Astrocyte (in vitro differentiated cells and primary cell): ENCODE measurements around the gene KLHL18. TPM values are rescaled to one million over a fixed set of nuclear protein-coding genes. Genes with fewer than 3 reads are reported as not detected.

Experiments used
- DNase-seq: peaks from one replicate; pipeline ENCODE4 v3.0.0-alpha.2; 2010; ENCODE audit warnings: low read depth
- FAIRE-seq: peaks from 2 replicates; lab custom pipeline; 2011; peaks lifted over from hg19 to GRCh38; lab: Jason Lieb, UNC
- H2AFZ ChIP-seq: 2 replicates; pipeline ENCODE4 v1.6.0; 2012; ENCODE audit warnings: low read depth, low read length, inconsistent platforms
- H3K27ac ChIP-seq: 2 replicates; pipeline ENCODE4 v1.5.1; 2011; ENCODE audit warnings: low read depth, low read length, inconsistent platforms
- H3K27me3 ChIP-seq: 2 replicates; pipeline ENCODE4 v1.6.0; 2011; ENCODE audit warnings: low read length, inconsistent platforms; ENCODE audit not compliant: insufficient read depth
- H3K36me3 ChIP-seq: 2 replicates; pipeline ENCODE4 v1.5.1; 2011; ENCODE audit warnings: low read length, inconsistent platforms; ENCODE audit not compliant: insufficient read depth
- H3K4me1 ChIP-seq: 2 replicates; pipeline ENCODE4 v1.5.1; 2011; ENCODE audit warnings: low read length, inconsistent platforms; ENCODE audit not compliant: insufficient read depth
- H3K4me2 ChIP-seq: 2 replicates; pipeline ENCODE4 v1.6.0; 2012; ENCODE audit warnings: low read length, inconsistent platforms
- H3K4me3 ChIP-seq: 2 replicates; pipeline ENCODE4 v1.5.1; 2011; ENCODE audit warnings: low read depth, mild to moderate bottlenecking, low read length, inconsistent platforms; ENCODE audit not compliant: insufficient read depth
- H3K79me2 ChIP-seq: 2 replicates; pipeline ENCODE4 v1.6.0; 2012; ENCODE audit warnings: mild to moderate bottlenecking, low read length, inconsistent platforms; ENCODE audit not compliant: insufficient read depth
- H3K9ac ChIP-seq: 2 replicates; pipeline ENCODE4 v1.6.0; 2012; ENCODE audit warnings: mild to moderate bottlenecking, low read length, inconsistent platforms
- H3K9me3 ChIP-seq: 2 replicates; pipeline ENCODE4 v1.5.1; 2012; ENCODE audit warnings: low read depth, mild to moderate bottlenecking, low read length, inconsistent platforms; ENCODE audit not compliant: insufficient read depth
- H4K20me1 ChIP-seq: 2 replicates; pipeline ENCODE4 v1.6.0; 2012; ENCODE audit warnings: low read length, inconsistent platforms; ENCODE audit not compliant: insufficient read depth
- H3K27ac Mint-ChIP-seq: one replicate; pipeline ENCODE4 v1.8.0; 2021; ENCODE audit warnings: mild to moderate bottlenecking, mixed read lengths; ENCODE audit not compliant: unreplicated experiment
- H3K27me3 Mint-ChIP-seq: one replicate; pipeline ENCODE4 v1.8.0; 2021; ENCODE audit warnings: low read depth, mixed read lengths; ENCODE audit not compliant: unreplicated experiment
- H3K36me3 Mint-ChIP-seq: one replicate; pipeline ENCODE4 v1.8.0; 2021; ENCODE audit warnings: low read depth, mixed read lengths; ENCODE audit not compliant: unreplicated experiment
- H3K4me1 Mint-ChIP-seq: one replicate; pipeline ENCODE4 v1.8.0; 2021; ENCODE audit warnings: low read depth, mixed read lengths; ENCODE audit not compliant: unreplicated experiment
- H3K4me3 Mint-ChIP-seq: one replicate; pipeline ENCODE4 v1.8.0; 2021; ENCODE audit warnings: mild to moderate bottlenecking, moderate library complexity, mixed read lengths; ENCODE audit not compliant: unreplicated experiment
- H3K9me3 Mint-ChIP-seq: one replicate; pipeline ENCODE4 v1.8.0; 2021; ENCODE audit warnings: mild to moderate bottlenecking, mixed read lengths; ENCODE audit not compliant: unreplicated experiment
- CTCF ChIP-seq: IDR thresholded peaks from 2 replicates; pipeline ENCODE4 v1.5.1; 2011; ENCODE audit warnings: low read depth, mild to moderate bottlenecking, inconsistent platforms, low read length, moderate library complexity; ENCODE audit not compliant: insufficient read depth
- EZH2 ChIP-seq: IDR thresholded peaks from 2 replicates; pipeline ENCODE4 v1.6.1; 2012; ENCODE audit warnings: mild to moderate bottlenecking, low read length, inconsistent platforms; ENCODE audit not compliant: insufficient read depth
- total RNA-seq: library from RNA; stranded (reverse); gene quantifications from 2 replicates; pipeline ENCODE4 v1.2.1, GENCODE V29; 2021

The KLHL18 gene
- total RNA-seq, 1 donor from 2014 or later, result 53.2 TPM

- no peak overlapping the region for H3K4me3 ChIP-seq
- Mint-ChIP-seq H3K36me3 (peaks cover 13% of the 10 kb centered on the region), H3K27ac (no peak overlapping the region), H3K27me3 (no peaks in the 10 kb centered on the region), H3K4me3 (no peak overlapping the region), H3K9me3 (no peaks in the 10 kb centered on the region), H3K4me1 (peaks cover 13% of the 10 kb centered on the region)
- H3K27me3 ChIP-seq, result no peaks in the 10 kb centered on the region
- H3K27ac ChIP-seq, result no peak overlapping the region
- DNase-seq (no peak), FAIRE-seq (no peak)
- H3K4me2 ChIP-seq, result no peak overlapping the region
- no peak overlapping the region for H2AFZ ChIP-seq
- H4K20me1 ChIP-seq, result peaks cover 53% of the 10 kb centered on the region
- TF ChIP-seq CTCF (no peak), EZH2 (no peak)
- H3K36me3 ChIP-seq, result no peaks in the 10 kb centered on the region
- peaks cover 5% of the 10 kb centered on the region for H3K79me2 ChIP-seq
- H3K4me1 ChIP-seq, result peaks cover 10% of the 10 kb centered on the region
- H3K9me3 ChIP-seq, result no peaks in the 10 kb centered on the region
- no peak overlapping the region for H3K9ac ChIP-seq
These were observed 37.2 kb downstream of the KLHL18 start for GRCh38 chr3:47319956-47320355.

GRCh38 chr3:47323431-47324277 is 40.9 kb downstream of the KLHL18 start:
- Histone ChIP-seq H3K27me3 (no peaks in the 10 kb centered on the region), H4K20me1 (peaks cover 51% of the 10 kb centered on the region), H2AFZ (no peak overlapping the region), H3K27ac (peak overlapping the region; percentile 5), H3K9ac (peak overlapping the region; percentile 2), H3K9me3 (no peaks in the 10 kb centered on the region), H3K4me3 (no peak overlapping the region), H3K79me2 (no peaks in the 10 kb centered on the region), H3K36me3 (no peaks in the 10 kb centered on the region), H3K4me2 (peak overlapping the region; percentile 41), H3K4me1 (peaks cover 10% of the 10 kb centered on the region)
- Mint-ChIP-seq H3K27ac (peak overlapping the region; percentile 64), H3K4me1 (peaks cover 12% of the 10 kb centered on the region), H3K36me3 (peaks cover 16% of the 10 kb centered on the region), H3K27me3 (no peaks in the 10 kb centered on the region), H3K9me3 (no peaks in the 10 kb centered on the region), H3K4me3 (no peak overlapping the region)
- DNase-seq (peak; percentile 44), FAIRE-seq (no peak)
- TF ChIP-seq EZH2, result no peak
- no peak for TF ChIP-seq CTCF
